HCEC 1CT (cell line): ENCODE results near the gene ANO2.

Experiments used
- DNase-seq: peaks from one replicate; pipeline ENCODE4 v3.0.0-alpha.2; 2017

ANO2 gene

DNA sequence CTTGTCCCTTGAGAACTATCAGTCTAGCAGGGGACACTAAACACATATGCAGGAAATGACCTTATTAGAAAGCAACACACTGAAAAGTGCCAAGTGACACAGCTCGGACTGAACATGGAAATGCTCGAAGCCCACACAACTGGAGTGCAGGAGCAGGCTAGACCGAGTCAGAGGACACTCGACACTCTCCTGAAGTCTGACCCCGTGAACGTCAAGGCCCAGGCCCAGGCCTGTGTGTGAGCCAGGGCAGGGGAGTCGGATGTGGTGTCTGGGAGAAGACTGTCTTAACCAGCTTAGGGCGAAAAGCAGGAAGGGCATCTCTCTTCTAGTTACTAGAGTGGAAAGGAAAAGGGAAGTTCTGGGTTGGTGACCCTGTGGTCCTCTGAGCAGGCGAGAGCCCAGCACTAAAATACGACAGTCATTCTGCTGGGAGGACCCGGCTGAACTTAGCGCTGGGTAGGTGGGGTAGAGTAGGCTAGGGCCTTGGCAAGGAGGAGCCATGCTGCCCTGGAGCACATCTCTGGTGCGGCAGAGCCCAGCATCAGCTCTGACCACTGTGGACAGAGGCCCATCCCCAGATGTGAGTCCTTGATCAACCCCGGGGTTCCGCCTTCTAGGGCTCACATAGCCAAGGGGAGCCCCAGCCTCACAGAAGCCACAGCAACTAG is 420.2 kb downstream of the ANO2 start:
- DNase-seq: no peak

DNA sequence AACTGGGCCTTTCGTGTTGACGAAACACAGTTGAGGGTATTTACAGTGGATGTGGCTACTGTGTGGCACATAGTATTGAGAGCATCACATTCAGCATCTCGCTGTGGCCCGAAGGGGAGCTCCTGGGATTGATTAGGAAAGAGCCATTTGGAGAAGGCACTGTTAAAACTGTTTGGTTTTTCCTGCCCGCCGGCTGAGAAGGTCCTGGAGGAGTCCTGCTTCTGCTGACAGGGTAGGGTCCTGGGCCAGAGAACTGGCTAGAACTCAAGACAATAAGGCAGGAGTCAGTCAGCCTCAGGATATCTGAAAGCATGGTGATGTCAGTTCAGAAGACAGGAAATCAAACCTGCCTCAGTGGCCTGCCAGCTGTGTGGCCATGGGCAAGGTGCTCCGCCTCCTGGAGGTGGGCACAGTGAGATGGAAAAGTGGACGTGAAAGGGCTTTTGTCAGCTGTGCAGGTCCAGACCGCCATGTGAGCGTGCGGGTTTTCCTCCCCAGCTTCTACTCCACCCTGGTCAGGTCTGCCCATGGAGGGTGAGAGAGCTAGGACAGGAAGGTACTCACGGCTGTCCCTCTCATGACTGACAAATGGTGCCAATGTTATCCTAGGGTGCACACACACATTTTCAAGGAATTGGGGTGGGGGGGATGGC is 420.8 kb downstream of the ANO2 start:
- no peak for DNase-seq

DNA sequence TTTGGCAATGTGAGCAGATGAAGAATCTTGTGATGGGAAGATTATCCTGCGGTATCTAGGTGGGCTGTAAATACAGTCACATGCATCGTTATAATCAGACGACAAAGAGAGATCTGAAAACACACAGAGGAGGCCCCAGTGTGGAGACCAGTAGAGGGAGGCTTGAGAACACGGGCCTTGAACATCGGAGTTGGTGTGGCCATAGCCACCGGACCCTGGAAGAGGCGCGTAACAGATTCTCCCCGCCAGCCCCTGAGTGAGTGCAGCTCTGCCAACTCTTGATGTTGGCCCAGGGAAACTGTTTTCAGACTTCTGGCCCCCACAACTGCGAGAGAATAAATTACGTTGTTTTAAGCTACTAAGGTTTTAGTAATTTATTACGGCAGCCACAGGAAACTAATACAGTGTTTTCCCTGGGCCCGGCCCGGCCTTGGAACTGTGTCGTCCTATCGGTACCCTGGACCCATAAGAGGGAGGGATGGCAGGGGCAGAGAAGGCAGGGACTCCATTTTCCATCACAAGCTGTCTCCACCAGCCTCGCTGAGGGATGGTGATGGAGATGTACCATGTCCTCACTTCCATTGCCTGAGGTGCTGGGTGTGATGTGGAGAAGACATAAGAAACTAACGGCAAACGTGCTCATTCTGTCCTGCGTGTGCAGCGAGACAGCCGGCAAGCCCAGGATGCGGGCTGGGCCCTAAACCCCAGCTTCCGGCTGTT is 421.5 kb downstream of the ANO2 start:
- no peak for DNase-seq

DNA sequence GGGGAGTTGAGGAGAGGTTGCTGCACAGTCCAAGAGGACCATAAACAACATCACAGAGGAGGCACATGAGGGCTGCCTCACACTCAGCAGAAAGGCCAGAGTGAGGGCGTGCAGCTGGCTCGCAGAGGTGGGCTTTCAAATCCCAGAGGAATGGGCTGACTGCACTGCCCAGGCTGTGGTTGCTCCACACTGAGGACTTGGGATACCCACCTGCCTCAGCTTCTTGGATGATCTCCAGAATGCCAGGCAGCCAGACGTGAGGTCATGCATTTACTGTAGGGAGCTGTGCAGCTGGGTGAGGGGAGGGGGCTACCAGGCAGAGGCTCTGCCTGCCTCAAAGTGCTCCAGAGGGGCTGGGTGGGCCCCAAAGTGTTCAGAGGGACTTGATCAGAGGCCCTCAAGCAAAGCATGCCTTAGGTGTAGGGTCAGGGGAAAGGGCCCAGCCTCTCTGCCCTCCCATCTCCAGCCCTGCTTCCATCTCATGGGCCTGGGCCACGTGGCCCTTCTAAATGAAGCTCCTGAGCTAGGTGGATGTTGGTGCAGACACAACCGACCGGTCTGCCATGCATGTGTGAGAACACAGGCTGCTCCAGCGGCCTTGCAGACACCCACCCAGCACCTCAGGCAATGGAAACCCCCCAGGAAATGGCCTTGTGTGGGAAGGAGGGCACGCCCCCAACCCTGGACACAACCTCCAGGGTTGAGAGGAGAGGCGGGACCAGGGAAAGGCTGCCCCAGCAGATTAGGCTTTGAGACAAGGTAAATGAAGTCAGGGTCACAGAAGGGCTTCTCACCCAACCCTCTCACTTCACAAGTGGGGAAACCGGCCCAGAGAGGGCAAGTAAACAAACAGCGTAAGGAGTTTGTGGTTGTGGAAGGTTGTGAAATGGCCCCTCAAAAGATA is 422.4 kb downstream of the ANO2 start:
- no peak for DNase-seq

DNA sequence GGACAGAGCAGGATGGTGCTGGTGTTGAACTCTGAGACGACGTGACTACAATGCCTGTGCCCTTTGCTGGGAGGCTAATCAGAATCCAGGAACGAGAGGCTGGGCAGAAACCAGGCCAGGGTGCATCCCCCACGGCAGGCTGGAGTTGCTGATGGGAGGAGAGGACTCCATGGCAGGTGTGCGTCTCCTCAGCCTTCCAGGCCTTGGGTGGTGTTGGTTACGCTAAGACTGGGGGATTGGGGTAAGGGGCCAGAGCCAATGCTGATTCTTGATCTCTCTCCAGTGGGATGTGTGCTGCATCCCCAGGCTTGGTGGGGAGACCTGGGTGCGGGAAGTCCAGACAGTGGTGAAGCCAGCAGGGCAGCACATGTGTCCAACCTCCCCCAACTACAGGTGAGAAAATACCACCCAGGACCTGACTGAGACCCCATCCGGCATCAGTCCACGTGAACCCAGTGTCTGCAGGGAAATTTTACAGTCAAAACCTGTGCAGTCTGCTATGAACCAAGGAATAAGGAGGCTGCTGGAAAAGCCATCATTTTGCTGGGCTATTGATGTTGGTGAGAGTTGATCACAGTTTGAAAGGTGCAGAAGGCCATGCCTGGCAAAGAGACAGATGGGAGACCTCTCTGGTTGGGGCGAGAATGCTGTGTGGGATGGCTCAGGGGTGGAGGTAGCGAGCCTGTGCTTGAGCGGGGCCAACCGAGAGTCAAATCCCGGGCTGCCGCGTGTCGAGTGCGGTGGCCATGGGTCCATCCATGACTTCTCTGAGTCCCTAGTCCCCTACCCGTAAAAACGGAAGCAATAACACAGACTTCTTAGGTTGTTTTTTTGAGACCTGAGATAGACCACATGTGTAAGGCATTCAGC is 423.4 kb downstream of the ANO2 start:
- no peak for DNase-seq

DNA sequence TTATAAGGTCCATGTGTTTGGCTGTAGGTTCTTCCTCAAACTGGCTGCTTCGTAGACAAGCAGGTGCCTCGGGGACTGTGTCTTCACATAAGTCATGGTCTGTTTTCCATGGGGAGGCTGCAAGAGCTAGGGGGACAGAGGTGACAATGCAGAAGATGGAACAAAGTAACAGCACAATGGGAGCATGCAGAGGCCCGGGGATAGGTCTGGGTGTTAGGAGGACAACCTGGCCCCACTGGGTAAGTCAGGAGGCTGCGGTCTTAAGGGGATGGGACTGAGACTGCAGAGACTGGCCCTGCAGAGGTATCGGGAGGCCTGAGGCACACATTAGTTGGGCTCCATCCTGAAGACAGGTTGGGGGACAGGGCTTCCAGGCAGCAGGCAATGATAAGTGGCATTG is 424.2 kb downstream of the ANO2 start:
- DNase-seq: no peak

DNA sequence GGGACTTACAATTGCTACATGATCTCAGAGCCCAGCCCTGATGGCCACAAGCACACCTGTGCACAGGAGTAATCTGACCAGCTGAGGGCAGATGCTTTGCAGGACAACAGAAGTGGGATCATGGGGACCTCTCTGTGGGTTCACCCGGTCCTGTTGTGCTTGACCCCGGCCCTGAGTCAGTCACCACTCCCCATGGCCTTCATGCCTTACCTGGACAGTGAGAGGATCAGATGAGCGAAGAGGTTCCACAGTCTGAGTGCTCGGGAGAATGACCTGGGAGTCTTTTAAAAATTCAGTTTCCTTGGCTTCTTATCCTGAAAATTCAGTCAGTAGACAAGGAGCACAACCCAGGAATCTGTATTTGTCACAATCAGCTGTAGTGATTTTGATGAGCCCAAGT is 425.0 kb downstream of the ANO2 start:
- no peak for DNase-seq

DNA sequence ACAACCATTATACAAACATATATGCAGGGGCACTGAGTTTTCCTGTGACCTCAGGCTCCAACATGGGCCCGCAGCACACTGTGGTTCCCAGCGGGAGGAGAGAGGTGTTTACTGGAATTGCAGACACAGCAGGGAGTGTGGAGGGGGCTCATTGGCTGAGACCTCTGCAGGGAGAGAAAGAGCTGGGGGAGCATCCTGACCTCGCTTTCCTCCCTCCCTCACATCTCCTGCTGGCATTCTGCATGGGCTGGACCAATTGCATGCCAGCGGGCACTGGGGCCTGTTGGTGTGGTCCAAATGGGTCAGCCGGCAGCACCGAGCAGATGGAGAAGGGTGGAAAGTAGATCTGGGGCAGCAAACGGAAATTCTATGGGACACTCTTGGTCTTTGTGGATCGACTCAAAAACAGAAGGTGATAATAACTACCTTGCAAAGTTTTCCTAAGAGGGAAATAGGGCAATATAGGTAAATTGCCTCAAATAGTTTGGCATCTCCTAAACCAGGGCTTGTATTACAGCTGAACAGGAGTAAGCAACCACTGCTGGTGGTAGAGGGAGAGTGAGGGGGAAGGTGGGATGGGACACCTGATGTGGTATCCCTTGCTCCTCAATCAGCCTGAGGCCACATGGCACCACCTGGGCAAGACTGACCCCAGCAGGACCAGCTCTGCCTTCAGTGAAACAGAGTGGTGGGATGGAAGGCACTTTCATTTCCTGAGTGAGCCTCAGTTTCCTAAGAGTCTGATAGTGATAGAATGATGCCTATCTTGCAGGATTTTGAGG is 426.3 kb downstream of the ANO2 start:
- DNase-seq: no peak

DNA sequence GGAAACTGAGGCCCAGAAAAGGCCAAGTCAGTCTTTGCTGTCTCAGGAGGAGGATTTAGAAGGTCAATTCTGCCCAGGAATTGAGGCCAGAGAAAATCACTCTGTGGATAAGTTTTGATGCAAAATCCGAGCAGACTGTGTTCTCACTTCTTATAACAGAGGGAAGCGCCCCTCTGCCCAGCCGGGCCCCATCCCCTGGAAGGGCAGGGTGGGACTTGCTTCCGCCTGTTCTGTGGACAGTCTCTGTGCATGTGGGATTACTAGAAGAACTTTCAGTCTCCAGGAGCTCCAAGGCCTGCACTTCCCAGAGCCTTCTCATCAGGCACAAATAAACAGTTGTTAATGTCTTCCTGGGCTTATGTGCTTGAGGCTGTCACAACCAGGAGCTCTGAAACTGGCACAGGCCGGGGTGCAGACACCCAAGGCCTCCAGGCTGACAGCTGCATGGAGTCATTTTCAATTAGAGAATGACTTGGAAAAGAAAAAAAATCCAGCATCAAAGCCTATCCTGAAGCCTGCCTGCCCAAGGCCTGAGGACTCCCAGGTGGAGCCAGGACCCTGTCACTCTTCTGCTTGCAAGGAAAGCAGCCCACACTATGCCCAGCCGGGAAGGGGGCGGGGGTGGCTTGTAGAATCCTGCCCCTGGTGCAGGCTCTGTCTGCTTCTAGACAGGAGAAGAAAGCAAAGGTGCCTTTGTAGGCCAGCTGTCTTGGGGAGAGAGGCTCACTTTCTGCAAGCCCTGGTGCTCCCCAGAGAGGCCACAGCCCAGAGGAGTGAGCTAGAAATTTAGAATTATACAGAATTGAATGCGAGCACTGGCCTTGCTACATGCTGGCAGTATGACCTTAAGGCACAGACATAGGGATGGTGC is 428.5 kb downstream of the ANO2 start:
- DNase-seq: no peak

DNA sequence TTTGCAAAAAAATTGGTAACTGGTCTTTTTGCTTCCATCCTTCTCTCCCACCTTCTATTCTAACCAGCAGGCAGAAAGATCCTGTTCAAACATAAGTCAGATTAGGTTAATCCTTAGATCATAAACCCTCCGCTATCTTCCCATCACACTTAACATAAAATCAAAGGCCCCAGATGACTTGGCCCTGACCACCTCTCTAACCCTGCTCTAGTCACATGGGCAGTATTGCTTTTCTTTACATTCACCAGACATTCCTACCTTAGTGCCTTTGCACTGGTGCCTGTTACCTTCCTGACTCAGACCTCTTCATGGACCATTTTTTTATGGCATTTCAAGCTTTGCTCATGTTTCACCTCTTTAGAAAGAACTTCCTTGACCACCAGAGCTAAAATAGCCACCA is 429.6 kb downstream of the ANO2 start:
- DNase-seq: no peak

DNA sequence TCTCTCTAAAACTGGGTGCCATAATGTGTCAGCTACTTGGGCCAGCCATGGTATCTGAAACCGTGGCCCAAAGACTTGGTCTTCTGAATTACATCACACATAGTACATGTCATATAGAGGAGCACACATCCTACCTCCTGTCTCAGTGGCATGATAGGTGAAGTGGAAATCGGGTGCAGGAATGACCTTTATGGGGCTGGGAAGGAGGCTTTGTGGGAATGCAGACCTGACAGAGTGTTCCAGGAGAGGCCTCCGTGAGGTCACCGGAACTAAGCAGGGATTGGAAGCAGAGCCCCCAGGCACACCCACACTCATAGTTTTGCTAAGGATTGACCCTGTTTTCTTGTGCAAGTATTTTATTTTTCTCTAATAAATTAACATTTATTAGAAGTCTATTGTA is 430.5 kb downstream of the ANO2 start:
- DNase-seq: no peak

DNA sequence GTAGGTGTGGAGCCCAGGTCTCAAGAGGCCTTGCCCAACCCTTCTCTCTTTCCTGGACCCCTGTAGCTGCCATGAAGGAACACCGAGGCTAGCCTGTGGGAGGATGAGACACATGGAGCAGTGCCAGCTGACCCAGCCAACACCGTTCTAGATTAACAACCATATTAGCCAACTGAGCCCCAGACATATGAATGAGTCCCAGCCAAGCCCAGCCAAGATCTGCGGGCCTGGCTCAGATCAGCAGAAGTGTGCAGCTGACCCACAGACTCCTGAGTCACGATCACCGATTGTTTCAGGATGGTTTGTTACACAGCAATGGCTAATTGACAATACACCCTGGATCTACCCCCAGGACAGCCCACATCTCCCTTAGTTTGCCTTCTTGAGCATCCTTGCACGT is 431.0 kb downstream of the ANO2 start:
- no peak for DNase-seq

DNA sequence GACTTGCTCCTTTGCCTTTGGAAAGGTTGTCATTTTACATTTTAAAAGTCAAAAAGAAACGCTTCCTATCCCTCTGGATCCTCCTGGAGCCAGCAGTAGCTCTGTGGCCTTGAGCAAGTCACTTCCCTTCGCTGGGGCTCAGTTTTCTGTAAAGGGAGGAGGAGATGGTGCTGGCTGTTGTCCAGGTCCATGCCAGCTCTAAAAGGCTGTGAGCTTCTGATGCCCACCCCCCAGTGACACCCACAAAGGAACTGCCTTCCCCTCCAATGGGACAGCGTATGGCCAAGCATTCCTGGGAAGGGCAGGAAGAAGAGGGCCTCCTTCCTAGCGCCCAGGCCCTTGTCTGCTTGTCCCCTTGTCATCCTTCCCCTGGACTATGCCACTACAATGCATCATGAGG is 431.7 kb downstream of the ANO2 start:
- DNase-seq: no peak
